HEK293 (cell line): Measurements from ENCODE around the gene CKAP4.

Experiments used
- CTCF ChIA-PET: fragments of 350-600 bp; formaldehyde crosslinking; extraction: SDS; loops from one replicate; lab custom pipeline; 2021; ENCODE audit warnings: antibody characterized with exemption; lab: Yijun Ruan, JAX
- POLR2A ChIA-PET: fragments of 300-600 bp; formaldehyde crosslinking; extraction: SDS; loops from one replicate; lab custom pipeline; 2020; ENCODE audit warnings: antibody characterized with exemption, inconsistent platforms; lab: Yijun Ruan, JAX
- H3K27ac ChIP-seq: fragments of 200-500 bp; sonication (Bioruptor generic); 2 replicates; pipeline ENCODE4 v1.5.1; 2014; ENCODE audit warnings: low read depth, low read length, control low read depth, inconsistent platforms; ENCODE audit errors: extremely low read depth
- H3K36me3 ChIP-seq, 2 experiments: fragments of 200-500 bp in 1 of 2; sonication (Bioruptor generic) in 1 of 2; 1 replicate in 1 of 2; 2 replicates in 1 of 2; pipeline ENCODE4 v1.5.1; 2014 to 2017; ENCODE audit warnings: inconsistent platforms in 2 of 2, low read length in 2 of 2; ENCODE audit not compliant: control insufficient read depth in 2 of 2, insufficient read depth in 1 of 2
- H3K4me1 ChIP-seq: fragments of 200-500 bp; sonication (Bioruptor generic); 2 replicates; pipeline ENCODE4 v1.5.1; 2014; ENCODE audit warnings: mild to moderate bottlenecking, low read length, inconsistent platforms; ENCODE audit not compliant: control insufficient read depth, insufficient read depth
- H3K4me3 ChIP-seq: 2 replicates; pipeline ENCODE4 v1.5.1; 2011; ENCODE audit warnings: low read depth, mild to moderate bottlenecking, control low read depth, low read length, moderate library complexity
- H3K9me3 ChIP-seq: fragments of 200-500 bp; sonication (Bioruptor generic); 2 replicates; pipeline ENCODE4 v1.5.1; 2014; ENCODE audit warnings: low read depth, low read length, inconsistent platforms; ENCODE audit not compliant: control insufficient read depth, insufficient read depth
- GLIS1 ChIP-seq: fragments of 450-650 bp; formaldehyde crosslinking; IDR thresholded peaks from 2 replicates; pipeline ENCODE4 v1.5.1; 2016; ENCODE audit warnings: missing biosample characterization, missing genetic modification characterization
- SCRT2 ChIP-seq: fragments of 450-650 bp; formaldehyde crosslinking; IDR thresholded peaks from 2 replicates; pipeline ENCODE4 v1.5.1; 2016; ENCODE audit warnings: missing biosample characterization, missing genetic modification characterization
- ZBTB1 ChIP-seq: fragments of 450-650 bp; formaldehyde crosslinking; IDR thresholded peaks from 2 replicates; pipeline ENCODE4 v1.5.1; 2016; ENCODE audit warnings: missing biosample characterization, missing genetic modification characterization
- ZFP41 ChIP-seq: fragments of 450-650 bp; formaldehyde crosslinking; IDR thresholded peaks from 2 replicates; pipeline ENCODE4 v1.5.1; 2016; ENCODE audit warnings: missing biosample characterization, missing genetic modification characterization, borderline replicate concordance
- ZNF114 ChIP-seq: fragments of 450-650 bp; formaldehyde crosslinking; IDR thresholded peaks from 2 replicates; pipeline ENCODE4 v1.5.0; 2017; ENCODE audit warnings: missing biosample characterization, missing genetic modification characterization
- ZNF18 ChIP-seq: fragments of 450-650 bp; formaldehyde crosslinking; IDR thresholded peaks from 2 replicates; pipeline ENCODE4 v1.5.1; 2016; ENCODE audit warnings: missing biosample characterization, missing genetic modification characterization
- ZNF19 ChIP-seq: fragments of 450-650 bp; formaldehyde crosslinking; IDR thresholded peaks from 2 replicates; pipeline ENCODE4; 2016; ENCODE audit warnings: missing biosample characterization, missing genetic modification characterization, low read depth
- ZNF23 ChIP-seq: fragments of 450-650 bp; formaldehyde crosslinking; IDR thresholded peaks from 2 replicates; pipeline ENCODE4 v1.5.1; 2016; ENCODE audit warnings: missing biosample characterization, missing genetic modification characterization, borderline replicate concordance
- ZNF266 ChIP-seq: fragments of 450-650 bp; formaldehyde crosslinking; IDR thresholded peaks from 2 replicates; pipeline ENCODE4 v1.5.1; 2016; ENCODE audit warnings: missing biosample characterization, missing genetic modification characterization, low read depth
- ZNF341 ChIP-seq: fragments of 450-650 bp; formaldehyde crosslinking; IDR thresholded peaks from 2 replicates; pipeline ENCODE4; 2016; ENCODE audit warnings: low read depth, missing biosample characterization, missing genetic modification characterization
- ZNF354C ChIP-seq: fragments of 450-650 bp; formaldehyde crosslinking; IDR thresholded peaks from 2 replicates; pipeline ENCODE4 v1.5.1; 2016; ENCODE audit warnings: missing biosample characterization, missing genetic modification characterization, low read depth, borderline replicate concordance
- ZNF48 ChIP-seq: fragments of 450-650 bp; formaldehyde crosslinking; IDR thresholded peaks from 2 replicates; pipeline ENCODE4 v1.5.1; 2016; ENCODE audit warnings: missing biosample characterization, missing genetic modification characterization
- ZNF501 ChIP-seq: fragments of 450-650 bp; formaldehyde crosslinking; IDR thresholded peaks from 2 replicates; pipeline ENCODE4 v1.5.1; 2016; ENCODE audit warnings: missing biosample characterization, missing genetic modification characterization
- ZNF549 ChIP-seq: fragments of 450-650 bp; IDR thresholded peaks from 2 replicates; pipeline ENCODE4 v1.5.1; 2018; ENCODE audit warnings: missing biosample characterization, missing genetic modification characterization, mild to moderate bottlenecking, inconsistent platforms, moderate library complexity
- ZNF626 ChIP-seq: fragments of 450-650 bp; sonication (Bioruptor Pico); formaldehyde crosslinking; IDR thresholded peaks from 2 replicates; pipeline ENCODE4 v1.5.1; 2018; ENCODE audit warnings: missing biosample characterization, missing genetic modification characterization, inconsistent platforms
- ZNF629 ChIP-seq: fragments of 450-650 bp; formaldehyde crosslinking; IDR thresholded peaks from 2 replicates; pipeline ENCODE4 v1.5.1; 2017; ENCODE audit warnings: missing biosample characterization, missing genetic modification characterization
- ZNF660 ChIP-seq: fragments of 450-650 bp; IDR thresholded peaks from 2 replicates; pipeline ENCODE4 v1.5.1; 2018; ENCODE audit warnings: missing biosample characterization, mild to moderate bottlenecking, missing genetic modification characterization
- ZNF785 ChIP-seq: fragments of 450-650 bp; formaldehyde crosslinking; IDR thresholded peaks from 2 replicates; pipeline ENCODE4 v1.5.1; 2016; ENCODE audit warnings: missing biosample characterization, missing genetic modification characterization
- ZNF830 ChIP-seq: fragments of 450-650 bp; IDR thresholded peaks from 2 replicates; pipeline ENCODE4 v1.5.0; 2018; ENCODE audit warnings: missing biosample characterization, missing genetic modification characterization, low read depth, mild to moderate bottlenecking, moderate library complexity
- ZSCAN16 ChIP-seq: fragments of 450-650 bp; formaldehyde crosslinking; IDR thresholded peaks from 2 replicates; pipeline ENCODE4 v1.5.1; 2016; ENCODE audit warnings: missing biosample characterization, missing genetic modification characterization
- ZSCAN30 ChIP-seq: fragments of 450-650 bp; IDR thresholded peaks from 2 replicates; pipeline ENCODE4 v1.5.1; 2018; ENCODE audit warnings: missing biosample characterization, mild to moderate bottlenecking, missing genetic modification characterization, moderate library complexity
- ZSCAN4 ChIP-seq: fragments of 450-650 bp; formaldehyde crosslinking; IDR thresholded peaks from 2 replicates; pipeline ENCODE4 v1.5.1; 2017; ENCODE audit warnings: missing biosample characterization, missing genetic modification characterization
- TF ChIP-seq, protein P1 (sequence below): fragments of 450-650 bp; formaldehyde crosslinking; IDR thresholded peaks from 2 replicates; pipeline ENCODE4 v1.5.0; 2017; ENCODE audit warnings: missing biosample characterization, missing genetic modification characterization, borderline replicate concordance
- TF ChIP-seq, protein P2 (sequence below): IDR thresholded peaks from 2 replicates; pipeline ENCODE4 v1.6.1; 2011; ENCODE audit warnings: mild to moderate bottlenecking, low read depth, low read length, borderline replicate concordance

The CKAP4 gene

DNA sequence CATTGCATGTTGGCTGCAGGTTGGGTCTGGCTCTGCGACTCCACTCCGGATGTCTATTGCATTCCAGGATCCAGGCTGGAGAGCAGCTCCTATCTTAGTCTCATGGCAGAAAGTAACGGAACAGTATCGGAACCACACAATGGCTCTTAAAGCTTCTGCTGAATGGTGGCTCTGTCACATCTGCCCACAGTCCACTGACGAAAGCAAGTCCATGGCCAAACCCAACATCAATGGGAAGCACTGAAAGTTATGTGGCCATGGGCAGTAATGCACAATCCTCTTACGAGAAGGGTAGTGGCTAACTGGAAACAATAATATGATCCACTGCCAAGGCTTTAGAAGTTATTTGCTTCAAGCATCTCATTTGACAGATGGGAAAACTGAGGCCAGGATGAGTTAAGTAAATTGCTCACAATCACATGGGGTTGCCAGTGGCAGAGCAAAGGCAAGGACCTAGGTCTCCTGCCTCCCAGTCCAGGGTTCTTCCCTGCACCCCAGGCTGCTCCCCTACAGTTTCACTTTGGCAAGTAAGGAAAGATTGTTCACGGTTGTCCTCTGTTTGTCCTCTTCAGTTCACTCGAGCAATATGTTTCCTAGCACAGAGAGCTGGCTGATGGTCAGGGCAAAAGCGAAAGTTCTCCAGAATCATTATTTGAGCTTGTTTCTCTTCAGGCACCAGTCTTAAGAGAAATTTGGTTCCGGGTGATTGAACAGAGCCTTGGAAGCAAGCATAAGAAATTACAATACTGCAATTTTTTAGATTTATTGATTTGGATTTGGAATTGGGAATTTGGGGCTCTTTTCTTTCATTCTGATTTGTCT, 54.2 kb downstream of the CKAP4 start:
- CTCF ChIA-PET = interaction anchor here (0.7 kb wide), 1 partner anchor 647 kb away, joined by 3 read pairs; no protein-coding TSS in a partner anchor

GRCh38 chr12:106192659-106193393, 55.0 kb downstream of the CKAP4 start:
- no peak for TF ChIP-seq ZSCAN30
- no peak for TF ChIP-seq GLIS1
- no peak for TF ChIP-seq ZNF785 (tag by site-specific recombination)
- no peak for TF ChIP-seq ZNF626
- no peak for TF ChIP-seq ZFP41 (tag by site-specific recombination)
- TF ChIP-seq ZNF354C = no peak
- TF ChIP-seq ZNF660 = no peak
- TF ChIP-seq, protein P1, sequence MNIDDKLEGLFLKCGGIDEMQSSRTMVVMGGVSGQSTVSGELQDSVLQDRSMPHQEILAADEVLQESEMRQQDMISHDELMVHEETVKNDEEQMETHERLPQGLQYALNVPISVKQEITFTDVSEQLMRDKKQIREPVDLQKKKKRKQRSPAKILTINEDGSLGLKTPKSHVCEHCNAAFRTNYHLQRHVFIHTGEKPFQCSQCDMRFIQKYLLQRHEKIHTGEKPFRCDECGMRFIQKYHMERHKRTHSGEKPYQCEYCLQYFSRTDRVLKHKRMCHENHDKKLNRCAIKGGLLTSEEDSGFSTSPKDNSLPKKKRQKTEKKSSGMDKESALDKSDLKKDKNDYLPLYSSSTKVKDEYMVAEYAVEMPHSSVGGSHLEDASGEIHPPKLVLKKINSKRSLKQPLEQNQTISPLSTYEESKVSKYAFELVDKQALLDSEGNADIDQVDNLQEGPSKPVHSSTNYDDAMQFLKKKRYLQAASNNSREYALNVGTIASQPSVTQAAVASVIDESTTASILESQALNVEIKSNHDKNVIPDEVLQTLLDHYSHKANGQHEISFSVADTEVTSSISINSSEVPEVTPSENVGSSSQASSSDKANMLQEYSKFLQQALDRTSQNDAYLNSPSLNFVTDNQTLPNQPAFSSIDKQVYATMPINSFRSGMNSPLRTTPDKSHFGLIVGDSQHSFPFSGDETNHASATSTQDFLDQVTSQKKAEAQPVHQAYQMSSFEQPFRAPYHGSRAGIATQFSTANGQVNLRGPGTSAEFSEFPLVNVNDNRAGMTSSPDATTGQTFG (tag by site-specific recombination) = no peak
- TF ChIP-seq, protein P2, sequence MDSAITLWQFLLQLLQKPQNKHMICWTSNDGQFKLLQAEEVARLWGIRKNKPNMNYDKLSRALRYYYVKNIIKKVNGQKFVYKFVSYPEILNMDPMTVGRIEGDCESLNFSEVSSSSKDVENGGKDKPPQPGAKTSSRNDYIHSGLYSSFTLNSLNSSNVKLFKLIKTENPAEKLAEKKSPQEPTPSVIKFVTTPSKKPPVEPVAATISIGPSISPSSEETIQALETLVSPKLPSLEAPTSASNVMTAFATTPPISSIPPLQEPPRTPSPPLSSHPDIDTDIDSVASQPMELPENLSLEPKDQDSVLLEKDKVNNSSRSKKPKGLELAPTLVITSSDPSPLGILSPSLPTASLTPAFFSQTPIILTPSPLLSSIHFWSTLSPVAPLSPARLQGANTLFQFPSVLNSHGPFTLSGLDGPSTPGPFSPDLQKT = no peak
- TF ChIP-seq ZNF23 (tag by site-specific recombination) = no peak
- no peak for TF ChIP-seq ZSCAN16 (tag by site-specific recombination)
- TF ChIP-seq SCRT2 (tag by site-specific recombination) = no peak
- no peak for TF ChIP-seq ZNF18
- TF ChIP-seq ZNF341 (tag by site-specific recombination) = no peak
- CTCF ChIA-PET = no interaction called here
- H3K27ac ChIP-seq = no peak overlapping the region

More for the DNA sequence above, 54.2 kb downstream of the CKAP4 start:
- Histone ChIP-seq H3K9me3 (no peaks in the 10 kb centered on the region), H3K27ac (no peak overlapping the region), H3K4me1 (no peaks in the 10 kb centered on the region), H3K4me3 (no peak overlapping the region), H3K36me3 (no peaks in the 10 kb centered on the region)
- TF ChIP-seq ZNF114 (tag by site-specific recombination) (no peak), ZNF48 (tag by site-specific recombination) (no peak), ZNF266 (tag by site-specific recombination) (no peak), ZNF629 (tag by site-specific recombination) (no peak), ZNF830 (tag by site-specific recombination) (no peak), ZNF549 (tag by site-specific recombination) (no peak), ZSCAN4 (no peak), ZBTB1 (tag by site-specific recombination) (no peak), ZNF19 (no peak), ZNF501 (tag by site-specific recombination) (no peak)
- POLR2A ChIA-PET = no interaction called here

More at GRCh38 chr12:106192659-106193393, 55.0 kb downstream of the CKAP4 start:
- Histone ChIP-seq H3K36me3 (no peaks in the 10 kb centered on the region), H3K9me3 (no peaks in the 10 kb centered on the region), H3K4me3 (no peak overlapping the region), H3K4me1 (no peaks in the 10 kb centered on the region)
- POLR2A ChIA-PET = no interaction called here
